ENCODE data around the gene MAP3K15. TPM values are rescaled to one million over a fixed set of nuclear protein-coding genes. Genes with fewer than 3 reads are reported as not detected.

MAP3K15 gene
- total RNA-seq, 2 experiments from 2014 or later = 0.14 TPM; not detected in 1

DNA sequence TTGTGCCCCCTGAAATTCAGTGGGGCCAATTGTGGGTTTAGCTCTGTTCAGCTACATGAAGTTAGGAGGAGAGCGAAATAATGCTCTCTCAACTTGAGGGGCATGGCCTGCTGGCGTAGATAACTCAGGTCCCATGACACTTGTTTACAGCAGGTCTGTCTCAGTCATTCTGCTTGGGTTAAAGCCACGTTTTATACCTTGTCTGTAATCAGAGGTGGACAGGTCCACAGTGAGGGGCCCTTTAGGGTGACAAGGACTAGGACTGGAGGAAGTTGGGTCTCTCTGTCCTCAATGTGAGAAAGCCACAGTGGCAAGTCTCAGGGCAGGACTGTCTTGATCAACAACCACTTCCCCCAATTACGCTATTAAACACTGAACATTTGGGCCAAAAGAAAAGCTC lies 122.6 kb downstream of the MAP3K15 start:
- H3K4me3 ChIP-seq (ENCODE audit: low read length) = no peak overlapping the region
- H3K27me3 ChIP-seq (ENCODE audit: control insufficient read depth in 1 of 2, insufficient read depth in 2 of 2, low read length in 2 of 2) = no peaks in the 10 kb centered on the region
- TF ChIP-seq, protein P1, sequence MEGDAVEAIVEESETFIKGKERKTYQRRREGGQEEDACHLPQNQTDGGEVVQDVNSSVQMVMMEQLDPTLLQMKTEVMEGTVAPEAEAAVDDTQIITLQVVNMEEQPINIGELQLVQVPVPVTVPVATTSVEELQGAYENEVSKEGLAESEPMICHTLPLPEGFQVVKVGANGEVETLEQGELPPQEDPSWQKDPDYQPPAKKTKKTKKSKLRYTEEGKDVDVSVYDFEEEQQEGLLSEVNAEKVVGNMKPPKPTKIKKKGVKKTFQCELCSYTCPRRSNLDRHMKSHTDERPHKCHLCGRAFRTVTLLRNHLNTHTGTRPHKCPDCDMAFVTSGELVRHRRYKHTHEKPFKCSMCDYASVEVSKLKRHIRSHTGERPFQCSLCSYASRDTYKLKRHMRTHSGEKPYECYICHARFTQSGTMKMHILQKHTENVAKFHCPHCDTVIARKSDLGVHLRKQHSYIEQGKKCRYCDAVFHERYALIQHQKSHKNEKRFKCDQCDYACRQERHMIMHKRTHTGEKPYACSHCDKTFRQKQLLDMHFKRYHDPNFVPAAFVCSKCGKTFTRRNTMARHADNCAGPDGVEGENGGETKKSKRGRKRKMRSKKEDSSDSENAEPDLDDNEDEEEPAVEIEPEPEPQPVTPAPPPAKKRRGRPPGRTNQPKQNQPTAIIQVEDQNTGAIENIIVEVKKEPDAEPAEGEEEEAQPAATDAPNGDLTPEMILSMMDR (IDR thresholded peaks at IDR 0.05) = no peak
- Mint-ChIP-seq H3K27ac (no peak overlapping the region), H3K9me3 (no peaks in the 10 kb centered on the region), H3K4me3 (no peak overlapping the region), H3K36me3 (ENCODE audit: low read depth) (no peaks in the 10 kb centered on the region), H3K4me1 (ENCODE audit: low read depth) (no peaks in the 10 kb centered on the region), H3K27me3 (no peaks in the 10 kb centered on the region)
- intact Hi-C loops (cut with DNase I, micrococcal nuclease) = no loop called here
- no peaks in the 10 kb centered on the region for H3K4me1 ChIP-seq (ENCODE audit: insufficient read depth, low read length)
- ChIA-PET POLR2A (no interaction called here), CTCF (no interaction called here)
- H3K27ac ChIP-seq (ENCODE audit: low read depth in 1 of 2, low read length in 2 of 2) = no peak overlapping the region
- H3K36me3 ChIP-seq (ENCODE audit: insufficient read depth, low read length) = no peaks in the 10 kb centered on the region
- no peak for DNase-seq
- no peak for ATAC-seq (ENCODE audit: poor library complexity)
- no peaks in the 10 kb centered on the region for H3K9me3 ChIP-seq (ENCODE audit: control insufficient read depth in 1 of 2, insufficient read depth in 1 of 2, low read length in 2 of 2)

DNA sequence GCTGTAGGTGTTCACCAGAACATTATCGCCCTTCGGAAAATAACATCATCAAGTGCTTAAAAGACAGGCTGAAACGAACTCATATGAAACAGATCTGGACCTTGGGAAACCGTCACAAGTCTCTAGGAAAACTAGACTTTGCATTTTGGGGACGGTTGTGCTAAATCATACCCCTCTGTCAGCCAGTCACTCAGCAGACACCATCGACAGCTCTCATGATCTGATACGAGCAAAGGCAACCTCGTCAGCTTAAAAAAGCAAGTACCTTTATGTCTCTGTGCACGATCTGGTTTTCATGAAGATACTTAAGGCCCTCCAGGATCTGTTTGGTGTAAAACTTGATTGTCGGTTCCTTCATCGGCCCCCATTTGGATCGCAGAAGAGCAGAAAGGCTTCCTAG lies 123.2 kb downstream of the MAP3K15 start:
- DNase-seq = no peak
- no peaks in the 10 kb centered on the region for H3K4me1 ChIP-seq (ENCODE audit: insufficient read depth, low read length)
- no peak overlapping the region for H3K27ac Mint-ChIP-seq
- no peaks in the 10 kb centered on the region for H3K4me1 Mint-ChIP-seq (ENCODE audit: low read depth)
- intact Hi-C loops (cut with DNase I, micrococcal nuclease) = no loop called here
- no peaks in the 10 kb centered on the region for H3K36me3 ChIP-seq (ENCODE audit: insufficient read depth, low read length)
- CTCF ChIA-PET = no interaction called here
- no peaks in the 10 kb centered on the region for H3K27me3 Mint-ChIP-seq
- no peak overlapping the region for H3K4me3 ChIP-seq (ENCODE audit: low read length)
- H3K4me3 Mint-ChIP-seq = no peak overlapping the region
- ATAC-seq (ENCODE audit: poor library complexity) = no peak
- TF ChIP-seq, protein P1 (IDR thresholded peaks at IDR 0.05) = no peak
- no peak overlapping the region for H3K27ac ChIP-seq (ENCODE audit: low read depth in 1 of 2, low read length in 2 of 2)
- POLR2A ChIA-PET = no interaction called here
- no peaks in the 10 kb centered on the region for H3K36me3 Mint-ChIP-seq (ENCODE audit: low read depth)
- no peaks in the 10 kb centered on the region for H3K27me3 ChIP-seq (ENCODE audit: control insufficient read depth in 1 of 2, insufficient read depth in 2 of 2, low read length in 2 of 2)
- no peaks in the 10 kb centered on the region for H3K9me3 ChIP-seq (ENCODE audit: control insufficient read depth in 1 of 2, insufficient read depth in 1 of 2, low read length in 2 of 2)
- H3K9me3 Mint-ChIP-seq = no peaks in the 10 kb centered on the region

DNA sequence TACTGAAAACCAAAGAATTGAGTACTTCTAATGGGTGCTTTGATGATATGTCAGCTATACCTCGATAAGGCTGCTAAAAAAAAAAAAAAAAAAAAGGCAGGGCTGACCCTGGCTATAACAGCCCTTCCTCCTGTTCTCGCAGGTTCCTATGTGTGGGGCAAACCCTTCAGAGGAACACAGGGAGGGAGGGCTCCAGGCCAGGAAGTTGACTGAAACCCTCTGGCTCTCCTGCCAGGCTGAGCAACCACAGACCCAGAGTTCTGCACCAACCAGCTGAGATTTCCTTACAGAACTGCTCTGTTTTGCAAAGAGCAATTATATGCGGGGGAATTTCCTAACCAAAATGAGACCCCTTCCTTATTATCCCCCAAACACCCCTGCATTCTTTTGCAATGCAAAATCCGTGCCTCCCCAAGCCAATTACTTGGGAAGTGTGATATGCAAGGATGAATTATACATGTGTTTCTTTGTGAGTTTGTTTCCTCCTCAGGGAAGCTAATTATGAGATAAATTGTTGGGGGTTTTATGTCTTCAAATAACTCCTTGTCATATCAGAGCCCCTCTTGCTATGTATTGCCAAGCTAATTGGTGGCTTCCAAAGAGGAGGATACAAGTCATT lies 126.0 kb downstream of the MAP3K15 start:
- intact Hi-C loops (cut with DNase I, micrococcal nuclease) = no loop called here
- CTCF ChIA-PET = no interaction called here
- H3K4me1 ChIP-seq (ENCODE audit: insufficient read depth, low read length) = no peaks in the 10 kb centered on the region
- Mint-ChIP-seq H3K4me1 (ENCODE audit: low read depth) (no peaks in the 10 kb centered on the region), H3K27ac (no peak overlapping the region), H3K27me3 (no peaks in the 10 kb centered on the region), H3K36me3 (ENCODE audit: low read depth) (no peaks in the 10 kb centered on the region), H3K9me3 (no peaks in the 10 kb centered on the region), H3K4me3 (no peak overlapping the region)
- no peaks in the 10 kb centered on the region for H3K27me3 ChIP-seq (ENCODE audit: control insufficient read depth in 1 of 2, insufficient read depth in 2 of 2, low read length in 2 of 2)
- no peak for ATAC-seq (ENCODE audit: poor library complexity)
- no peak overlapping the region for H3K27ac ChIP-seq (ENCODE audit: low read depth in 1 of 2, low read length in 2 of 2)
- POLR2A ChIA-PET = no interaction called here
- no peaks in the 10 kb centered on the region for H3K9me3 ChIP-seq (ENCODE audit: control insufficient read depth in 1 of 2, insufficient read depth in 1 of 2, low read length in 2 of 2)
- H3K4me3 ChIP-seq (ENCODE audit: low read length) = no peak overlapping the region
- TF ChIP-seq, protein P1 (IDR thresholded peaks at IDR 0.05) = no peak
- no peaks in the 10 kb centered on the region for H3K36me3 ChIP-seq (ENCODE audit: insufficient read depth, low read length)
- no peak for DNase-seq
